LoVo (cell line): ENCODE measurements around the gene TNFSF9.
"Not testable (repeated sequence)": the region's sequence is repeated elsewhere in the genome, so short reads cannot be mapped to it uniquely, and the experiment has no call there.

Experiments used
- DNase-seq: peaks from one replicate; pipeline ENCODE4 v3.0.0-alpha.2; 2016; ENCODE audit warnings: low spot score

Gene TNFSF9

GRCh38 chr19:6572217-6572616 lies 41.4 kb downstream of the TNFSF9 start:
- no peak for DNase-seq

- DNase-seq, result no peak
Measured at GRCh38 chr19:6573350-6573749, 42.5 kb downstream of the TNFSF9 start.

GRCh38 chr19:6576869-6577475 lies 46.1 kb downstream of the TNFSF9 start:
- DNase-seq, result peak; percentile 72

- peak; percentile 90 for DNase-seq
Measured at GRCh38 chr19:6577476-6578125, 46.8 kb downstream of the TNFSF9 start.

- no peak for DNase-seq
Measured at GRCh38 chr19:6579450-6580178, 48.8 kb downstream of the TNFSF9 start.

GRCh38 chr19:6580313-6580712 lies 49.5 kb downstream of the TNFSF9 start:
- DNase-seq, result peak; percentile 85

- DNase-seq, result not testable (repeated sequence)
Measured at GRCh38 chr19:6582515-6583484, 52.0 kb downstream of the TNFSF9 start.
